GDM1 (cell line): Measurements from ENCODE around the gene CCDC146.
"Not testable (repeated sequence)": the region's sequence is repeated elsewhere in the genome, so short reads cannot be mapped to it uniquely, and the experiment has no call there.

Source experiments
- DNase-seq: peaks from one replicate; lab custom pipeline; 2025; lab: John Stamatoyannopoulos, UW

CCDC146 gene

GRCh38 chr7:77121860-77122681 lies at the start of gene CCDC146:
CCDC146 (plus strand) TSS chr7:77122615; CDS start chr7:77167669, 45,054 bp downstream.
- DNase-seq: peak; percentile 97

- DNase-seq: not testable (repeated sequence)
Observed at GRCh38 chr7:77074786-77075396, 47.5 kb upstream of the CCDC146 start.

GRCh38 chr7:77077060-77077459 lies 45.4 kb upstream of the CCDC146 start:
- DNase-seq: not testable (repeated sequence)

GRCh38 chr7:77079112-77079511 lies 43.3 kb upstream of the CCDC146 start:
- not testable (repeated sequence) for DNase-seq

- not testable (repeated sequence) for DNase-seq
Observed at GRCh38 chr7:77079624-77080023, 42.8 kb upstream of the CCDC146 start.

GRCh38 chr7:77080236-77080635 lies 42.2 kb upstream of the CCDC146 start:
- not testable (repeated sequence) for DNase-seq

- not testable (repeated sequence) for DNase-seq
Observed at GRCh38 chr7:77082192-77082591, 40.2 kb upstream of the CCDC146 start.

- DNase-seq: not testable (repeated sequence)
Observed at GRCh38 chr7:77092301-77092700, 30.1 kb upstream of the CCDC146 start.

GRCh38 chr7:77100501-77100900 lies 21.9 kb upstream of the CCDC146 start:
- not testable (repeated sequence) for DNase-seq

GRCh38 chr7:77101187-77101586 lies 21.2 kb upstream of the CCDC146 start:
- DNase-seq: not testable (repeated sequence)

- not testable (repeated sequence) for DNase-seq
Observed at GRCh38 chr7:77102671-77103070, 19.7 kb upstream of the CCDC146 start.

GRCh38 chr7:77105904-77106303 lies 16.5 kb upstream of the CCDC146 start:
- DNase-seq: not testable (repeated sequence)

GRCh38 chr7:77107659-77108058 lies 14.8 kb upstream of the CCDC146 start:
- DNase-seq: not testable (repeated sequence)

GRCh38 chr7:77108362-77108761 lies 14.1 kb upstream of the CCDC146 start:
- not testable (repeated sequence) for DNase-seq

GRCh38 chr7:77112719-77113306 lies 9.6 kb upstream of the CCDC146 start:
- not testable (repeated sequence) for DNase-seq

- DNase-seq: not testable (repeated sequence)
Observed at GRCh38 chr7:77125486-77125885, 3.1 kb downstream of the CCDC146 start.

- DNase-seq: not testable (repeated sequence)
Observed at GRCh38 chr7:77127009-77127408, 4.6 kb downstream of the CCDC146 start.

- not testable (repeated sequence) for DNase-seq
Observed at GRCh38 chr7:77128582-77129410, 6.4 kb downstream of the CCDC146 start.

- DNase-seq: not testable (repeated sequence)
Observed at GRCh38 chr7:77131781-77132180, 9.4 kb downstream of the CCDC146 start.

GRCh38 chr7:77138668-77139067 lies 16.3 kb downstream of the CCDC146 start:
- DNase-seq: not testable (repeated sequence)

GRCh38 chr7:77140291-77140690 lies 17.9 kb downstream of the CCDC146 start:
- DNase-seq: not testable (repeated sequence)

GRCh38 chr7:77152232-77152631 lies 29.8 kb downstream of the CCDC146 start:
- DNase-seq: not testable (repeated sequence)
